GM18951 (cell line): ENCODE measurements around the gene ZNF587B.
"Not testable (repeated sequence)": the region's sequence is repeated elsewhere in the genome, so short reads cannot be mapped to it uniquely, and the experiment has no call there.

Experiments
- POLR2A ChIP-seq: IDR thresholded peaks from 4 replicates; pipeline ENCODE4 v1.6.1; 2011; ENCODE audit warnings: mild to moderate bottlenecking; ENCODE audit not compliant: insufficient read length, insufficient read depth; ENCODE audit errors: extremely low read depth
- in situ Hi-C: fragments of 300-500 bp; cut with MboI; formaldehyde crosslinking; loops from one replicate; pipeline ENCODE4 v1.12.0; 2022; ENCODE audit warnings: low sequenced_read_pairs, mixed read lengths, inconsistent platforms; ENCODE audit not compliant: unreplicated experiment

ZNF587B gene

GRCh38 chr19:57870225-57870624 lies 40.1 kb downstream of the ZNF587B start:
- in situ Hi-C loops: no loop called here
- TF ChIP-seq POLR2A: no peak

GRCh38 chr19:57872450-57872849 lies 42.4 kb downstream of the ZNF587B start:
- no peak for TF ChIP-seq POLR2A
- in situ Hi-C loops: no loop called here

GRCh38 chr19:57873883-57874799 lies 44.0 kb downstream of the ZNF587B start:
- in situ Hi-C loops: not testable (repeated sequence)

- no peak for TF ChIP-seq POLR2A
- in situ Hi-C loops: no loop called here
Measured at GRCh38 chr19:57886046-57886445, 55.9 kb downstream of the ZNF587B start.

GRCh38 chr19:57887195-57887941 lies 57.3 kb downstream of the ZNF587B start:
- in situ Hi-C loops: no loop called here
- no peak for TF ChIP-seq POLR2A

GRCh38 chr19:57888107-57888559 lies 58.0 kb downstream of the ZNF587B start:
- in situ Hi-C loops: no loop called here
- no peak for TF ChIP-seq POLR2A

- peak; percentile 58 for TF ChIP-seq POLR2A
- in situ Hi-C loops: no loop called here
Measured at GRCh38 chr19:57888560-57889231, 58.6 kb downstream of the ZNF587B start, which contains the start of gene ZNF814. TSS of gene ZNF814 (minus strand) at chr19:57889037. CDS start at chr19:57888802, 235 bp downstream.

- in situ Hi-C loops: not testable (repeated sequence)
Measured at GRCh38 chr19:57890706-57891105, 60.6 kb downstream of the ZNF587B start.
